Inflammatory macrophage (primary cell): ENCODE results near the gene NBR1.
A peak's percentile ranks its signal among the peaks of the same experiment; 100 is the strongest.
"Not testable (repeated sequence)": the region's sequence is repeated elsewhere in the genome, so short reads cannot be mapped to it uniquely, and the experiment has no call there.

ENCODE experiments used
- DNase-seq, 2 donors: peaks; one replicate each; pipeline ENCODE4 v3.0.0-alpha.2; 2020 to 2022

The NBR1 gene

DNA sequence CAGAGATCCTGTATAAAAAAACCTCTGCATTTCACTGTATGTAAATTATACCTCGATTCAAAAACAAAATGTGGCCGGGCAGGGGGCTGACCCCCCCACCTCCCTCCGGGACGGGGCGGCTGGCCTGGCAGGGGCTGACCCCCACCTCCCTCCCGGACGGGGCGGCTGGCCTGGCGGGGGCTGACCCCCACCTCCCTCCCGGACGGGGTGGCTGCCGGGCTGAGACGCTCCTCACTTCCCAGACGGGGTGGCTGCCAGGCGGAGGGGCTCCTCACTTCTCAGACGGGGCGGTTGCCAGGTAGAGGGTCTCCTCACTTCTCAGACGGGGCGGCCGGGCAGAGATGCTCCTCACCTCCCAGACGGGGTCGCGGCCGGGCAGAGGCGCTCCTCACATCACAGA is 11.8 kb upstream of the NBR1 start:
- DNase-seq = not testable (repeated sequence)

- not testable (repeated sequence) for DNase-seq
Observed at GRCh38 chr17:43159957-43160356, 11.1 kb upstream of the NBR1 start.

- DNase-seq = not testable (repeated sequence)
Observed at GRCh38 chr17:43165971-43166370, 5.0 kb upstream of the NBR1 start.

GRCh38 chr17:43169561-43170139 is 1.4 kb upstream of the NBR1 start:
- DNase-seq = no peak

- peak; percentile 95 for DNase-seq
Observed at GRCh38 chr17:43170140-43170765, 761 bp upstream of the NBR1 start.

DNA sequence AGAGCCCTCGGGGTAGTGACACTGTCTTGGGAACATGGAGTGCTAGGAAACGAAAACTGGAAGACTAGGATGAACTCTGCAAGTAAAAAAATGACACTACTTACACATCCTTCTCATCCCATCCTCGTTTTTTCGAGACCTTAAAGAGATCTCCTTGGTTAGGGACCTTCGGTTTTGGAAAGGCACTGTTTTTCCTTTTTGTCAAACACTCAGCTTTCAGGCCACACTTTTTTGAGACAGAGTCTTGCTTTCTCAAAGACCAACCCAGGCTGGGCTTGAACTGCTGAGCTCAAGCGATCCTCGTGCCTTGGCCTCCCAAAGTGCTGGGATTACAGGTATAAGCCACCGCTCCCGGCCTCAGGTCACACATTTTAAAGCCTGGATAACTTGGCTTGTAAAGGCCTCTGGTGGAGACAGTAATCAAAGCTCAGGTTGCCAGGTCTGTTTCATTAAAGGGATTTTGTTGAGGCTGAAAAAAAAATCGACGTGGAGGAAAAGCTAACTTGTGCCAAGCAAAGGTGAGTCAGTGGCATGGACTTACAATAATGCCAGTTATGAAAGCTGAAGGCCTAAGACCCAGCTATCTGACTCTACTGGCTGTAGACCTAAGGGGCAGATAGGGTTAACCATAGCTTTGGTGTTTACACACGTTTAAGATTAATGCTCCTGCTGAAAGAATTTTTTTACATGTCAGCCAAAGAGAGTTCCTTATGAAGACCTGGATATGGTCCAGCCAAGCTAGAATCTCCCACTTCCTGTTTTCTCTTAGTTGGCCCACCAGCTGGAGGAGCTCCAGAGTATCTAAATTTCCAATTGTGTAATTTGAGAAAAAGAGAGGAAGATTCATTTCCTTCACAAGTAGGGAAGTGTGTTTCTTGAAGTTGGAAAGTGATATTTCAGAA is 823 bp downstream of the NBR1 start:
- peak; percentile 92 to 95 for DNase-seq

GRCh38 chr17:43175213-43176118 is 4.5 kb downstream of the NBR1 start:
- DNase-seq = no peak

GRCh38 chr17:43176119-43176570 is 5.1 kb downstream of the NBR1 start:
- DNase-seq = no peak

GRCh38 chr17:43183921-43184320 is 12.9 kb downstream of the NBR1 start:
- no peak for DNase-seq

DNA sequence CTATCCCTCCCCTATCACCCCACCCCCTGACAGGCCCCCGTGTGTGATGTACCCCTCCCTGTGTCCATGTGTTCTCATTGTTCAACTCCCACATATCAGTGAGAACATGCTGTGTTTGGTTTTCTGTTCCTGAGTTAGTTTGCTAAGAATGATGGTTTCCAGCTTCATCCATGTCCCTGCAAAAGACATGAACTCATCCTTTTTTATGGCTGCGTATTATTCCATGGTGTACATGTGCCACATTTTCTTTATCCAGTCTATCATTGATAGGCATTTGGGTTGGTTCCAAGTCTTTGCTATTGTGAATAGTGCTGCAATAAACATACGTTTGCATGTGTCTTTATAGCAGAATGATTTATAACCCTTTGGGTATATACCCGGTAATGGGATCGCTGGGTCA is 15.6 kb downstream of the NBR1 start:
- not testable (repeated sequence) for DNase-seq

DNA sequence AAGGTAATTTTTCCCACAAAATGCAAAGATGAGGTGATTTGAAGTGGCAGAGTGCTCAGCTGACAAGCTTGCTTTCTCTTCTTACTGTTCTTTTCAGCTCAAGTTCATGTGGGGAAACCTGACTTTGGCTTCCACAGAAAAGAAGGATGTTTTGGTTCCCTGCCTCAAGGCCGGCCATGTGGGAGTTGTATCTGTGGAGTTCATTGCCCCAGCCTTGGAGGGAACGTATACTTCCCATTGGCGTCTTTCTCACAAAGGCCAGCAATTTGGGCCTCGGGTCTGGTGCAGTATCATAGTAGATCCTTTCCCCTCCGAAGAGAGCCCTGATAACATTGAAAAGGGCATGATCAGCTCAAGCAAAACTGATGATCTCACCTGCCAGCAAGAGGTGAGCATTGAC is 22.2 kb downstream of the NBR1 start:
- no peak for DNase-seq

DNA sequence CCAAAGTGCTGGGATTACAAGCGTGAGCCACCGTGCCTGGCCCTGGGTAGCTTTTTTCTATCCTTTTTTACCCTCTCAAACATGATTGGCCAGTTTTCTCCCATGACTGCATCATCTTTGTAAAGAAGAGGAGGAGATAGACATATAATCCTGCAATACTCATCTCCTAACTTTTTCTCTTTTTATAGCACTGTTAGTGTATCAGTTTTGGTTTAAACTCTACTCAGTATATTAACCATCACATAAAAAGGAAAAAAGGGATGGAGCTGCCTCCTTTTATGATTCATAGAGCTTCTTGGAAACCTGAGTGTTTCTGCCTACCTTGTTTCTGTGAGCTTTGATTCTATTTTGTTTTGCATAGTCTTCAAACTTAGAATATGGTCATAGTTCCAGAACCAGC is 28.6 kb downstream of the NBR1 start:
- no peak for DNase-seq

GRCh38 chr17:43200127-43200526 is 29.1 kb downstream of the NBR1 start:
- no peak for DNase-seq

- not testable (repeated sequence) for DNase-seq
Observed at GRCh38 chr17:43203013-43203412, 32.0 kb downstream of the NBR1 start.

DNA sequence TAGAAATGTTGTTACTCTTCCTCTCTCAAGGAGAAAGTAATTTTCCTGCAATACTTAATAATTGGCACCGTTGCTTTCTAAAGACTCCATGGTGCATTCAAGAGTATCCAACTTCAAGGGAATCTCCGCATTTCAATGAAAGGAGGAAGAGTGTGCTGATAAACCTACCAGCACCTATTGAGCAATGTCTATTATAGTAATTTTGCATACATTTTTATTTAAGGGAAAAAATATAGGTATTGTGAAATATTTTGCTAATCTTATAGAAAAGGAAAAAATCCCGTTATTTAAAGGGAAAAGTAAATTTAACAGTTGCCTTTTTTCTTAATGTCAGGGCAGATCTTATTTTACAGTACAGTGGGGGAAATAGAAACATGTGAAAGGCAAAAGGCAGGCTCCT is 39.6 kb downstream of the NBR1 start:
- DNase-seq = no peak

DNA sequence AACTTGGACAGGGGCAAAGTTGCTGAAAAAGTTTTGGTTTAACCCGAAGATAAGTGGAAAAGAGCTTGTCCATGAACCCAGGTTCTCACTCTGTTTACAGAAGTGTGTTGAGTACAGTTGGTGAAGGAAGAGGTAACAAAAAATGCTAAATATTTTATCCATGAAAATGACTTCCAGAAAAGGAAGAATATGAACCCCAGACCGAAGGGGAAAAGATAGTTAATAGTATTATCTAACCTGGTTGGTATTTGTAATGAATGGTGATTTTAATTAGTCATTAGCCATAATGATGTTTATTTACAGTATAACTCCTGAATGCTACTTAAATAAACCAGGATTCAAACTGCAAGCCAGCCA is 40.1 kb downstream of the NBR1 start:
- no peak for DNase-seq

DNA sequence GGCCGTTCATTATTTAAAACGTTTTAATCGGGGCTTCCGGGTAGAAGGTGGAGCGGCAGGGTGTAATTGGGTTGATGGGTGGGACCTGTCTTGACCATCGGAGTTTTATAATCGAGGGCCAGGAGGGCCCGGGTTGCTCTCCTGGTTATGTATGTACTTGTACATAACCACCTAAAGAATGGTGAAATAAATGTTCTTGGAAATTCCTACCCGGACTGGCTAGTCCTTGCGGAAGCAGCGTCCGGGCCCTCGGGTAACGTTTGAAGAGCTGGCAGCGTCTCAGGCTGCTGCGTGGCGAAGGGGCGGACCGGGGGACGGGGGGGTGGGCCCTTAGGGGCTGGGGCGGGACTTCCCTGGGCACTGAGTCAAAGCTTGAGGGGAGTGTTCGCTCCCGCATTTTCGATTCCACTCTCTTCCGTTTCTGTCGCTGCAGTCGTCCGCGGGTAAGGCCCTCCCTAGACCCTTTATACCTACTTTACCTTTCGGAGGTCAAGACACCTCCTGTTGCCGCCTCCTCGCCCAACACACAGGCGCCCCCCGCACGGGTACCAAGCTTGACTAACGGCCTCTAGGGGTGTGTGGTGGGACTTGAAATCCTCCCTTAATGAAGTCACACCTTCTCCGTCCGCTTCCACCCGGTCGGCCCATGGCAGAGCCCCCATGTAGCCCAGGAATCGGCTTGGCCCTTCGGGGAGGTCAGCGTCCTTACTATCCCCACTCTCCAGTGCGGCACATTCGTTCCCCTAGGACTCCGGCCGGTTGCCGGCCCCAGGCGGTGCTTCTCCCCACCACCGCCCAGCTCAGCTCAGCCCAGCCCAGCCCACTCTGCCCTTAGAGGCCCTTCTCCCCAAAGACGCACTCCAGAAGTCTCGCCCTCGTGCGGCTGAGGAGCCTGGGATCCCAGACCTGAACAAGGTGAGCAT is 40.7 kb downstream of the NBR1 start, which contains the start of gene TMEM106A:
Gene TMEM106A (plus strand): TSS at position 396 of the 923 bp plus-strand sequence. CDS start 1,167 bp downstream, outside the sequence.
- peak; percentile 74 to 82 for DNase-seq

DNA sequence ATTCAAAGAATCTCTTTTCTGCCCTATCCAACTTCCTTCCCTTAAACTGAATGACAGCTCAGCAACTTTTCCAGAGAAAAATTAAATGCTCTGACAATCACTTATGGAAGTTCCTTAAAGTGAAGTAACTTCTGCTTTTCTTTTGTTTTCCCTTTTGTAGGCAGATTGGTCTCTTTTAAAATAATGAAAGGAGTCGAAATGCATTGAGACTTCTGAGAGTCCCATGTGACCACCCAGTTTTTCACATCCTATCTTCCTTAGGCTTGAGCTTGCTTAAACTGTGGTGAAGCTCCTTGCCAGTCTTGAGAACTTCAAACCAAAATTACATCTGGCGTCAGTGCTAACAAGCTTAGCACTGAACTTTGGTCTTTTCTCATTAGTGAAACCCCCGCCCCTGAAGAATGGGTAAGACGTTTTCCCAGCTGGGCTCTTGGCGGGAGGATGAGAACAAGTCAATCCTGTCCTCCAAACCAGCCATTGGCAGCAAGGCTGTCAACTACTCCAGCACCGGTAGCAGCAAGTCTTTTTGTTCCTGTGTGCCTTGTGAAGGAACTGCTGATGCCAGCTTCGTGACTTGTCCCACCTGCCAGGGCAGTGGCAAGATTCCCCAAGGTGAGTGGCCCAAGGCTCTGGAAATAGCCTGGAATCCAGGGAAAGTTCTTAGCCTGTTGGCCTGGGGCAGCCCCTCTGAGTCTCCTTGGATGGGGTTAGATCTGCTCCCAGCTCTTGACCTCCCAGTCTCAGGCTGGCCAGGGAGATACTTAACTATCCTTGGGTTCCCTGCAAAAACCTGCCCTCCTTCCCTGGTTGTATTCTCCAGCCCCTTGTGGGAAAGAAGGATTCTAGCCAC is 41.9 kb downstream of the NBR1 start:
- DNase-seq = peak; percentile 67 to 86

GRCh38 chr17:43213545-43213944 is 42.5 kb downstream of the NBR1 start:
- no peak for DNase-seq

DNA sequence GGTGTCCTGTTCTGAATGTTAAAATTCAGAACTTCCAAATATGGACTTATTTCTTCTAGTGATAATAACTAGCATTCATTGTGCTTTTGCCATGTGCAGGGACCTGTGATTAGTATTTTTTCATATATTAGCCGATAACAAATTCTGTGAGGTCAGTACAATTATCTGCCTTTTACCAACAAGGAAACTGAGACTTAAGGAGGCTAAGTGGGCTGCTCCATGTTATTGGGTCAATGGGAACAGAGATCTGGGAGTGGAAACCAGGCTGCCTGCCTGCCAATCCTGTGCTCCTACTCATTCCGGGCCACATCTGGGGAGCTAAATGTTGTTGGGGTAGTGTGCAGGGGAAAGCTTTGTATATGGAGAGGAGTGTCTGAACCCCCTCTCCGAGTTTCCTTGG is 44.3 kb downstream of the NBR1 start:
- no peak for DNase-seq
